ENCODE data around the gene MAN2B2.
"Not testable (repeated sequence)": the region's sequence is repeated elsewhere in the genome, so short reads cannot be mapped to it uniquely, and the experiment has no call there.

MAN2B2 gene

GRCh38 chr4:6671648-6672047, 96.7 kb downstream of the MAN2B2 start:
- Histone ChIP-seq H3K23ac (ENCODE audit: low read length) (no peak overlapping the region), H3K9ac (ENCODE audit: low read length) (no peak overlapping the region), H3K79me2 (ENCODE audit: control insufficient read depth, insufficient read depth, low read length, poor library complexity) (peaks cover 3% of the 10 kb centered on the region), H2AFZ (ENCODE audit: insufficient read depth, low read length, poor library complexity) (no peak overlapping the region), H3K4ac (ENCODE audit: low read depth, low read length) (no peak overlapping the region), H3K79me1 (ENCODE audit: low read length) (peaks cover 2% of the 10 kb centered on the region), H3K4me3 (ENCODE audit: low read depth, low read length) (no peak overlapping the region), H4K12ac (ENCODE audit: low read depth, low read length) (no peak overlapping the region), H4K91ac (ENCODE audit: low read depth, low read length) (no peak overlapping the region), H2BK5ac (ENCODE audit: low read depth, low read length, poor library complexity) (no peak overlapping the region), H3K27ac (ENCODE audit: low read depth, low read length) (no peak overlapping the region), H3K18ac (ENCODE audit: low read length) (no peak overlapping the region), H4K8ac (ENCODE audit: low read depth, low read length) (no peak overlapping the region), H3K27me3 (ENCODE audit: insufficient read depth, low read length) (no peaks in the 10 kb centered on the region), H3K9me3 (ENCODE audit: insufficient read depth, low read depth, low read length) (peaks cover 1% of the 10 kb centered on the region), H3K4me1 (ENCODE audit: control insufficient read depth in 1 of 2, insufficient read depth in 2 of 2, low read length in 2 of 2) (peaks cover 0 to 7% of the 10 kb centered on the region in 2 experiments), H3K36me3 (ENCODE audit: control insufficient read depth in 1 of 2, insufficient read depth in 2 of 2, low read length in 2 of 2) (peaks cover 0 to 6% of the 10 kb centered on the region in 2 experiments), H2BK120ac (ENCODE audit: insufficient read depth, low read length, poor library complexity) (no peak overlapping the region), H2BK12ac (ENCODE audit: low read length) (no peak overlapping the region), H2AK5ac (ENCODE audit: low read length) (no peak overlapping the region), H3K14ac (ENCODE audit: low read length) (no peak overlapping the region), H3K4me2 (ENCODE audit: low read length) (no peak overlapping the region)
- peak; percentile 66 to 73 for DNase-seq
- WGBS (ENCODE audit: extremely low coverage, insufficient coverage, insufficient read length): no CpG with 5 or more reads among the region's 1 CpG

- no peak overlapping the region for H2AFZ ChIP-seq (ENCODE audit: insufficient read depth, low read length, poor library complexity)
These were observed 97.1 kb downstream of the MAN2B2 start for GRCh38 chr4:6672131-6672530.

GRCh38 chr4:6672541-6673190, 97.7 kb downstream of the MAN2B2 start:
- H3K36me3 ChIP-seq (ENCODE audit: control insufficient read depth in 1 of 2, insufficient read depth in 2 of 2, low read length in 2 of 2); H2BK5ac ChIP-seq (ENCODE audit: low read depth, low read length, poor library complexity); H3K18ac ChIP-seq (ENCODE audit: low read length); H3K4me3 ChIP-seq (ENCODE audit: low read depth, low read length); H2BK120ac ChIP-seq (ENCODE audit: insufficient read depth, low read length, poor library complexity); H3K79me2 ChIP-seq (ENCODE audit: control insufficient read depth, insufficient read depth, low read length, poor library complexity); H4K12ac ChIP-seq (ENCODE audit: low read depth, low read length); H3K9me3 ChIP-seq (ENCODE audit: insufficient read depth, low read depth, low read length); H3K4me1 ChIP-seq (ENCODE audit: control insufficient read depth in 1 of 2, insufficient read depth in 2 of 2, low read length in 2 of 2); H2AK5ac ChIP-seq (ENCODE audit: low read length); H3K27ac ChIP-seq (ENCODE audit: low read depth, low read length); H4K91ac ChIP-seq (ENCODE audit: low read depth, low read length); H4K8ac ChIP-seq (ENCODE audit: low read depth, low read length); H3K23ac ChIP-seq (ENCODE audit: low read length); H3K4me2 ChIP-seq (ENCODE audit: low read length); H3K9ac ChIP-seq (ENCODE audit: low read length); H3K14ac ChIP-seq (ENCODE audit: low read length); DNase-seq; H3K4ac ChIP-seq (ENCODE audit: low read depth, low read length); H2AFZ ChIP-seq (ENCODE audit: insufficient read depth, low read length, poor library complexity); H2BK12ac ChIP-seq (ENCODE audit: low read length); H3K79me1 ChIP-seq (ENCODE audit: low read length); H3K27me3 ChIP-seq (ENCODE audit: insufficient read depth, low read length): not testable (repeated sequence)
- no CpG with 5 or more reads among the region's 34 CpGs for WGBS (ENCODE audit: extremely low coverage, insufficient coverage, insufficient read length)

More at GRCh38 chr4:6672131-6672530, 97.1 kb downstream of the MAN2B2 start:
- Histone ChIP-seq H3K18ac (ENCODE audit: low read length) (no peak overlapping the region), H2BK120ac (ENCODE audit: insufficient read depth, low read length, poor library complexity) (no peak overlapping the region), H2AK5ac (ENCODE audit: low read length) (no peak overlapping the region), H3K4me3 (ENCODE audit: low read depth, low read length) (no peak overlapping the region), H4K91ac (ENCODE audit: low read depth, low read length) (no peak overlapping the region), H3K23ac (ENCODE audit: low read length) (no peak overlapping the region), H3K4me1 (ENCODE audit: control insufficient read depth in 1 of 2, insufficient read depth in 2 of 2, low read length in 2 of 2) (peaks cover 0 to 9% of the 10 kb centered on the region in 2 experiments), H3K79me2 (ENCODE audit: control insufficient read depth, insufficient read depth, low read length, poor library complexity) (peaks cover 3% of the 10 kb centered on the region), H3K9me3 (ENCODE audit: insufficient read depth, low read depth, low read length) (peaks cover 1% of the 10 kb centered on the region), H3K27ac (ENCODE audit: low read depth, low read length) (no peak overlapping the region), H4K8ac (ENCODE audit: low read depth, low read length) (no peak overlapping the region), H4K12ac (ENCODE audit: low read depth, low read length) (no peak overlapping the region), H3K27me3 (ENCODE audit: insufficient read depth, low read length) (no peaks in the 10 kb centered on the region), H3K36me3 (ENCODE audit: control insufficient read depth in 1 of 2, insufficient read depth in 2 of 2, low read length in 2 of 2) (peaks cover 4 to 6% of the 10 kb centered on the region in 2 experiments), H3K14ac (ENCODE audit: low read length) (no peak overlapping the region), H3K4me2 (ENCODE audit: low read length) (no peak overlapping the region), H3K79me1 (ENCODE audit: low read length) (peaks cover 2% of the 10 kb centered on the region), H2BK5ac (ENCODE audit: low read depth, low read length, poor library complexity) (no peak overlapping the region), H3K9ac (ENCODE audit: low read length) (no peak overlapping the region), H2BK12ac (ENCODE audit: low read length) (no peak overlapping the region), H3K4ac (ENCODE audit: low read depth, low read length) (no peak overlapping the region)
- DNase-seq: no peak
- no CpG with 5 or more reads among the region's 19 CpGs for WGBS (ENCODE audit: extremely low coverage, insufficient coverage, insufficient read length)
